ENCODE data around the gene TENT4B.

- TF ChIP-seq, protein P1, sequence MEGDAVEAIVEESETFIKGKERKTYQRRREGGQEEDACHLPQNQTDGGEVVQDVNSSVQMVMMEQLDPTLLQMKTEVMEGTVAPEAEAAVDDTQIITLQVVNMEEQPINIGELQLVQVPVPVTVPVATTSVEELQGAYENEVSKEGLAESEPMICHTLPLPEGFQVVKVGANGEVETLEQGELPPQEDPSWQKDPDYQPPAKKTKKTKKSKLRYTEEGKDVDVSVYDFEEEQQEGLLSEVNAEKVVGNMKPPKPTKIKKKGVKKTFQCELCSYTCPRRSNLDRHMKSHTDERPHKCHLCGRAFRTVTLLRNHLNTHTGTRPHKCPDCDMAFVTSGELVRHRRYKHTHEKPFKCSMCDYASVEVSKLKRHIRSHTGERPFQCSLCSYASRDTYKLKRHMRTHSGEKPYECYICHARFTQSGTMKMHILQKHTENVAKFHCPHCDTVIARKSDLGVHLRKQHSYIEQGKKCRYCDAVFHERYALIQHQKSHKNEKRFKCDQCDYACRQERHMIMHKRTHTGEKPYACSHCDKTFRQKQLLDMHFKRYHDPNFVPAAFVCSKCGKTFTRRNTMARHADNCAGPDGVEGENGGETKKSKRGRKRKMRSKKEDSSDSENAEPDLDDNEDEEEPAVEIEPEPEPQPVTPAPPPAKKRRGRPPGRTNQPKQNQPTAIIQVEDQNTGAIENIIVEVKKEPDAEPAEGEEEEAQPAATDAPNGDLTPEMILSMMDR (IDR thresholded peaks at IDR 0.05) = no peak
- TF ChIP-seq POLR2A (IDR thresholded peaks at IDR 0.05) = no peak
Measured at GRCh38 chr16:50263060-50263909, 110.2 kb downstream of the TENT4B start.

All from breast epithelium (tissue), 3 donors.